Fibroblast of lung (primary cell): ENCODE results near the gene TRPV4. TPM values are rescaled to one million over a fixed set of nuclear protein-coding genes. Genes with fewer than 3 reads are reported as not detected.
"Not testable (repeated sequence)": the region's sequence is repeated elsewhere in the genome, so short reads cannot be mapped to it uniquely, and the experiment has no call there.

Experiments used
- DNase-seq, 2 donors: peaks; one replicate each; pipeline versions ENCODE4 v3.0.0 to v3.0.0-alpha.2; 2010; ENCODE audit warnings: low read depth in 2 of 2
- H2AFZ ChIP-seq: 2 replicates; pipeline ENCODE4 v1.5.1; 2012; ENCODE audit warnings: low read length, control low read depth, inconsistent platforms
- H3K27ac ChIP-seq: 2 replicates; pipeline ENCODE4 v1.5.1; 2011; ENCODE audit warnings: low read length, control low read depth; ENCODE audit not compliant: insufficient read depth
- H3K27me3 ChIP-seq: 2 replicates; pipeline ENCODE4 v1.5.1; 2011; ENCODE audit warnings: mild to moderate bottlenecking, low read length; ENCODE audit not compliant: control insufficient read depth, insufficient read depth
- H3K36me3 ChIP-seq: 2 replicates; pipeline ENCODE4 v1.5.1; 2011; ENCODE audit warnings: low read length; ENCODE audit not compliant: control insufficient read depth, insufficient read depth
- H3K4me1 ChIP-seq: 2 replicates; pipeline ENCODE4 v1.5.1; 2011; ENCODE audit warnings: low read length; ENCODE audit not compliant: control insufficient read depth, insufficient read depth; ENCODE audit errors: extremely low read depth
- H3K4me2 ChIP-seq: 2 replicates; pipeline ENCODE4 v1.5.1; 2011; ENCODE audit warnings: low read length, control low read depth; ENCODE audit not compliant: insufficient read depth; ENCODE audit errors: extremely low read depth
- H3K4me3 ChIP-seq, 4 experiments: fragments of 200-600 bp in 1 of 4; sonication (generic) in 1 of 4; replicated peaks in 1 of 4; 2 replicates each; pipeline ENCODE4 v1.5.1; 2011 to 2016; ENCODE audit warnings: low read length in 4 of 4, low read depth in 3 of 4, mild to moderate bottlenecking in 3 of 4, control low read depth in 2 of 4, inconsistent platforms in 1 of 4, mixed read lengths in 1 of 4; ENCODE audit not compliant: insufficient read depth in 1 of 4; ENCODE audit errors: control extremely low read depth in 1 of 4
- H3K79me2 ChIP-seq: 2 replicates; pipeline ENCODE4 v1.5.1; 2012; ENCODE audit warnings: mild to moderate bottlenecking, low read length, inconsistent platforms; ENCODE audit not compliant: control insufficient read depth, insufficient read depth
- H3K9ac ChIP-seq: 2 replicates; pipeline ENCODE4 v1.5.1; 2011; ENCODE audit warnings: mild to moderate bottlenecking, low read length, control low read depth; ENCODE audit not compliant: insufficient read depth
- H3K9me3 ChIP-seq: 2 replicates; pipeline ENCODE4 v1.5.1; 2012; ENCODE audit warnings: low read depth, low read length; ENCODE audit not compliant: control insufficient read depth, insufficient read depth
- H4K20me1 ChIP-seq: 2 replicates; pipeline ENCODE4 v1.5.1; 2011; ENCODE audit warnings: low read length; ENCODE audit not compliant: control insufficient read depth, insufficient read depth; ENCODE audit errors: extremely low read depth
- EZH2 ChIP-seq: IDR thresholded peaks from 2 replicates; pipeline ENCODE4 v1.5.1; 2012; ENCODE audit warnings: low read length, control low read depth, mild to moderate bottlenecking; ENCODE audit errors: missing control alignments
- polyA plus RNA-seq, 2 donors: library from polyadenylated mRNA; depleted of rRNA in 1 of 2; stranded (reverse) in 1 of 2; unstranded in 1 of 2; fragments of >200 nt; gene quantifications; 2 replicates each; pipeline ENCODE4 v1.2.1, GENCODE V29; 2011 to 2012; ENCODE audit warnings: missing spikeins in 1 of 2
- total RNA-seq: library from RNA; depleted of rRNA; stranded (reverse); fragments of >200 nt; gene quantifications from 2 replicates; pipeline ENCODE4 v1.2.1, GENCODE V29; 2014
- TF ChIP-seq, protein P1 (sequence below), 2 donors: IDR thresholded peaks in 1 of 2; conservative IDR thresholded peaks in 1 of 2; 1 replicate in 1 of 2; 2 replicates in 1 of 2; pipeline ENCODE4 v1.5.1; 2011 to 2012; ENCODE audit warnings: low read length in 2 of 2, control low read depth in 1 of 2, inconsistent platforms in 1 of 2, low read depth in 1 of 2, mild to moderate bottlenecking in 1 of 2

The TRPV4 gene
- total and polyA plus RNA-seq, 2 donors (not counting 1 experiment from before 2014, with no cell fraction given): 0.66 to 0.83 TPM

- no peaks in the 10 kb centered on the region for H3K27me3 ChIP-seq
- no peak overlapping the region for H2AFZ ChIP-seq
- TF ChIP-seq EZH2: no peak
- TF ChIP-seq, protein P1, sequence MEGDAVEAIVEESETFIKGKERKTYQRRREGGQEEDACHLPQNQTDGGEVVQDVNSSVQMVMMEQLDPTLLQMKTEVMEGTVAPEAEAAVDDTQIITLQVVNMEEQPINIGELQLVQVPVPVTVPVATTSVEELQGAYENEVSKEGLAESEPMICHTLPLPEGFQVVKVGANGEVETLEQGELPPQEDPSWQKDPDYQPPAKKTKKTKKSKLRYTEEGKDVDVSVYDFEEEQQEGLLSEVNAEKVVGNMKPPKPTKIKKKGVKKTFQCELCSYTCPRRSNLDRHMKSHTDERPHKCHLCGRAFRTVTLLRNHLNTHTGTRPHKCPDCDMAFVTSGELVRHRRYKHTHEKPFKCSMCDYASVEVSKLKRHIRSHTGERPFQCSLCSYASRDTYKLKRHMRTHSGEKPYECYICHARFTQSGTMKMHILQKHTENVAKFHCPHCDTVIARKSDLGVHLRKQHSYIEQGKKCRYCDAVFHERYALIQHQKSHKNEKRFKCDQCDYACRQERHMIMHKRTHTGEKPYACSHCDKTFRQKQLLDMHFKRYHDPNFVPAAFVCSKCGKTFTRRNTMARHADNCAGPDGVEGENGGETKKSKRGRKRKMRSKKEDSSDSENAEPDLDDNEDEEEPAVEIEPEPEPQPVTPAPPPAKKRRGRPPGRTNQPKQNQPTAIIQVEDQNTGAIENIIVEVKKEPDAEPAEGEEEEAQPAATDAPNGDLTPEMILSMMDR (conservative IDR thresholded peaks at IDR 0.05 in 1 of 2, IDR thresholded peaks at IDR 0.05 in 1 of 2; ENCODE audit: low read depth in 1 of 2, low read length in 2 of 2): no peak
- no peak overlapping the region for H3K4me2 ChIP-seq
- no peak overlapping the region for H3K4me3 ChIP-seq
- DNase-seq: peak; percentile 24 to 50
- H4K20me1 ChIP-seq: no peaks in the 10 kb centered on the region
- peaks cover 4% of the 10 kb centered on the region for H3K4me1 ChIP-seq
- no peak overlapping the region for H3K9ac ChIP-seq
- H3K79me2 ChIP-seq: peaks cover 5% of the 10 kb centered on the region
- H3K27ac ChIP-seq: no peak overlapping the region
- no peaks in the 10 kb centered on the region for H3K9me3 ChIP-seq
- H3K36me3 ChIP-seq: no peaks in the 10 kb centered on the region
These were observed 30.9 kb upstream of the TRPV4 start for GRCh38 chr12:109863847-109864712.

- H3K4me3 ChIP-seq, H3K79me2 ChIP-seq, H3K4me2 ChIP-seq, H3K9me3 ChIP-seq, H2AFZ ChIP-seq, H3K27ac ChIP-seq, H3K27me3 ChIP-seq, H3K4me1 ChIP-seq, DNase-seq, H4K20me1 ChIP-seq, H3K36me3 ChIP-seq, H3K9ac ChIP-seq: not testable (repeated sequence)
These were observed 29.3 kb upstream of the TRPV4 start for GRCh38 chr12:109862491-109862890.

DNA sequence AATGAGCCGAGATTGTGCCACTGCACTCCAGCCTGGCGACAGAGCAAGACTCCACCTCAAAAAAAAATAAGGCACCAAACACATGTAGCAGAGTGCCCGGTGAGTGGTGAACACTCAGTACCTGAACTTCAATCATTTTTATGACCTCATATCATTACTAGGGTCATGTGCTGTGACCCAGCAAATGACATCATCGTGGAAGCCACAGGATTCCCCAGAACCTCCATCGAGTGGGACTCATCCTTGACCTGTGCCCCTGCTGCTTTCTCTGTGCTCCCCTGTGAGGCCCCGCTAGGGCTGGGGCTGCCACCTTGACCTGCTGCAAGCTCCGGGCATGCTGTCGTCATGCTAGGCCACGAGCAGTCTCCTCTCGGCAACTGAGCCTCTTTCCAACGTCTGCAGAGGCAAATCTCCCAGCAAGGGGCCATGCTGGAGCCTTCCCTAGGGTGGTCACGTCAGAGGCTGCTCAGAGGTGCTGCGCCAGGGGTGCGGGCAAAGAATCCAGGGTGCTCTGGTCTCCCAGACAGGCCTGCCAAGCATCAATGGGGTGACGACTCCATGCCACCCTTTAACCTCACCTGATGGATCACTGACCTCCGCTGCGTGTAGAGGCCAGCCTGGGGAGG lies 28.6 kb upstream of the TRPV4 start:
- H3K27ac ChIP-seq: no peak overlapping the region
- peaks cover 5% of the 10 kb centered on the region for H3K36me3 ChIP-seq
- no peak overlapping the region for H3K4me2 ChIP-seq
- H3K9ac ChIP-seq: no peak overlapping the region
- no peaks in the 10 kb centered on the region for H4K20me1 ChIP-seq
- peaks cover 4% of the 10 kb centered on the region for H3K4me1 ChIP-seq
- H3K4me3 ChIP-seq: no peak overlapping the region
- H3K9me3 ChIP-seq: no peaks in the 10 kb centered on the region
- no peaks in the 10 kb centered on the region for H3K27me3 ChIP-seq
- no peak overlapping the region for H2AFZ ChIP-seq
- TF ChIP-seq, protein P1 (conservative IDR thresholded peaks at IDR 0.05 in 1 of 2, IDR thresholded peaks at IDR 0.05 in 1 of 2; ENCODE audit: low read depth in 1 of 2, low read length in 2 of 2): no peak
- no peak for TF ChIP-seq EZH2
- DNase-seq: no peak
- H3K79me2 ChIP-seq: no peaks in the 10 kb centered on the region
